Lung microvascular endothelial cell (primary cell): ENCODE results near the gene RAB4B. TPM values are rescaled to one million over a fixed set of nuclear protein-coding genes. Genes with fewer than 3 reads are reported as not detected.
"Not testable (repeated sequence)": the region's sequence is repeated elsewhere in the genome, so short reads cannot be mapped to it uniquely, and the experiment has no call there.

ENCODE experiments used
- DNase-seq, 2 donors: peaks; one replicate each; pipeline versions ENCODE4 v3.0.0 to v3.0.0-alpha.2; 2010; ENCODE audit warnings: low read depth in 2 of 2
- total RNA-seq: library from RNA; depleted of rRNA; stranded (reverse); fragments of >200 nt; gene quantifications from 2 replicates; pipeline ENCODE4 v1.2.1, GENCODE V29; 2014

The RAB4B gene
- total RNA-seq, 1 donor from 2014 or later: 14.1 TPM

DNA sequence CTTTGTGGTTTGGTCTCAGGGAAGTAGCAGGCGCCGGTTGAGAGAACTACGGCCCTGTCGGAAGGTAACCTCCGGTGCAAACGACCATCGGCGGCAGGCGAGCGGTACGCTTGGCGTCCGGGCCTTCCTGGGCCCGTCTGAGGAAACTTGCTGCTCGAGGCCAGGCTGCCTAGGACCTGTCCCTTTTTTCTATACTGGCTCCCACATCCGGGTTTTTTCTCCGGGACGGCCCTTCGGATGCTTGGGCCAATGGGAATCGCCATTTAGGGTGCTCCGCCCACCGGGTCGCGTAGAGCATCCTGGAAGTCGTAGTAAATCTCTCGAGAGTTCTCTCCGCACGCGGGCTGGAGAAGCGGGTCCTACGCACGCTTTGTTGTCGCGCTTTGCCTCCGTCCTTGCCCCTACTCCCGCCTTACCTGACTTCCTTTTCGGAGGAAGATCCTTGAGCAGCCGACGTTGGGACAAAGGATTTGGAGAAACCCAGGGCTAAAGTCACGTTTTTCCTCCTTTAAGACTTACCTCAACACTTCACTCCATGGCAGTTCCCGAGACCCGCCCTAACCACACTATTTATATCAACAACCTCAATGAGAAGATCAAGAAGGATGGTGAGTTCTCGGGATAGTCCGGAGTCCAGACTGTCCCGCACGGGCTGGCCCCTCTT, 27.0 kb upstream of the RAB4B start, which contains the start of gene SNRPA:
SNRPA (plus strand) TSS at position 330 of the 664 bp plus-strand sequence; CDS start at position 536, 206 bp downstream.
- DNase-seq: peak; percentile 98 to 99

DNA sequence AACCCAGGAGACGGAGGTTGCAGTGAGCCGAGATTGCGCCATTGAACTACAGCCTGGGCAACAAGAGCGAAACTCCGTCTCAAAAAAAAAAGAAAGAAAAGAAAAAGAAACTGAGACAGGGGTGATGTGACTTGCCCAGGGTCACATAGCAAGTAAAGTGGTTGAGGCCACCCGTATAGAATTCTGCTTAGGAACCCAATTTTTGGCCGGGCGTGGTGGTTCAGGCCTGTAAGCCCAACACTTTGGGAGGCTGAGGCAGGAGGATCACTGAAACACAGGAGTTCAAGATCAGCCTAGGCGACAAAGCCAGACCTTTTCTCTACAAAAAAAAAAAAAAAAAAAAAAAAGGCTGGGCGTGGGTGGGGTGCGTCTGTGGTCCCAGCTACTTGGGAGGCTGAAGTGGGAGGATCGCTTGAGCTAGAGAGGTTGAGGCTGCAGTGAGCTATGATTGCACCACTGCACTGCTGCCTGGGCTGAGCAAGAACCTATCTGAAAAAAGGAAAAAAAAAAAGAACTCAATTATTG, 25.7 kb upstream of the RAB4B start:
- DNase-seq: no peak

DNA sequence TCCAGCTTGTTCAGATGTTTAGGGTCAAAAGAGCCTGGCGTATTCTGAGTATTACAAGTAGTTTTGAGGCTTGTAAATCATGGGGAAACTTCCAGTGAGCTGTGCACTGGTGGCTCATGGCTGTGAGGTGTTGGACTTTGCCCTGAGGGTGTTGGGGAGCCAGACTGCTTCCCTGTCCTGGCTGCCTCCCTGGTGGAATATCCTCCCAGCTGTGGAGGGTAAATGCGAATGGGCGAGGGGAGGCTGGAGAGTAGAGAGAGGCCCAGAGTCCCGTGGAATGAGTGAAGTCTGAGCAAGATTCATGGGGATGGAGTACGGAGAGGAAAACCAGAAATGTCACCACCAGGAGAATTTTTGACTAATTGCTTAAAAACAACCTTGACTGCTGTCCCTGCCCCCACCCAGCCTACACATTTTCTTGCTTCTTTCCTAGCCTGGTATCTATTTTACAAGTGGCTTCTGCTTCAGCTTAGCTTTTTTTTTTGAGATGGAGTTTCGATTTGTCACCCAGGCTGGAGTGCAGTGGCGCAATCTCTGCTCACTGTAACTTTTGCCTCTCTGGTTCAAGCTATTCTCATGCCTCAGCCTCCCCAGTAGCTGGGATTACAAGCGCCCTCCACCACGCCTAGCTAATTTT, 23.3 kb upstream of the RAB4B start:
- DNase-seq: no peak

DNA sequence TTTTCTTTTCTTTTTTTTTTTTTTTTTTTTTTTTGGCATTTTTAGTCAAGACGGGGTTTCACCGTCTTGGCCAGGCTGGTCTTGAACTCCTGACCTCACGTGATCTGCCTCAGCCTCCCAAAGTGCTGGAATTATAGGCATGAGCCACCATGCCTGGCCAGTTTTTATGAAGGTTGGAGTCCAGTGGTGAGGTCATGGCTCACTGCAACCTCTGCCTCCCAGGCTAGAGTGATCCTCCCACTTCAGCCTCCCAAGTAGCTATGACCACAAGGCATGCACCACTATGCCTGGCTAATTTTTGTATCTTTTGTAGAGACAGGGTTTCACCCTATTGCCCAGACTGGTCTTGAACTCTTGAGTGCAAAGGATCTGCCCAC, 22.8 kb upstream of the RAB4B start:
- DNase-seq: no peak

DNA sequence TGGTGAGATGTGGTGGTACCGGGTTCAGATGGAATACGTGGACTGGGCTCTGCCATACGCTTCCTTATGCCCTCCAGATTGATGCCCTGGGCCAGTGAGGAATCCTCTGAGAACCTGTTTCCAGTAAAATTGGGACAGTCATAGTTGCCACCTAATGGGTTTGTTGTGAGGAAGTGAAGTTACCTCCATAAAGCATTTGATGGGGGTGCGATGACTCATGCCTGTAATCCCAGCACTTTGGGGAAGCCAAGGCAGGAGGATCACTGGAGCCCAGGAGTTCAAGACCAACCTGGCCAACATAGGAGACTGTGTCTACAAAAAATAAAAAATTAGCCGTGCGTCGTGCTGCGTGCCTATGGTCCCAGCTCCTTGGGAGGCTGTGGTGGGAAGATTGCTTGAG, 22.3 kb upstream of the RAB4B start:
- DNase-seq: no peak

DNA sequence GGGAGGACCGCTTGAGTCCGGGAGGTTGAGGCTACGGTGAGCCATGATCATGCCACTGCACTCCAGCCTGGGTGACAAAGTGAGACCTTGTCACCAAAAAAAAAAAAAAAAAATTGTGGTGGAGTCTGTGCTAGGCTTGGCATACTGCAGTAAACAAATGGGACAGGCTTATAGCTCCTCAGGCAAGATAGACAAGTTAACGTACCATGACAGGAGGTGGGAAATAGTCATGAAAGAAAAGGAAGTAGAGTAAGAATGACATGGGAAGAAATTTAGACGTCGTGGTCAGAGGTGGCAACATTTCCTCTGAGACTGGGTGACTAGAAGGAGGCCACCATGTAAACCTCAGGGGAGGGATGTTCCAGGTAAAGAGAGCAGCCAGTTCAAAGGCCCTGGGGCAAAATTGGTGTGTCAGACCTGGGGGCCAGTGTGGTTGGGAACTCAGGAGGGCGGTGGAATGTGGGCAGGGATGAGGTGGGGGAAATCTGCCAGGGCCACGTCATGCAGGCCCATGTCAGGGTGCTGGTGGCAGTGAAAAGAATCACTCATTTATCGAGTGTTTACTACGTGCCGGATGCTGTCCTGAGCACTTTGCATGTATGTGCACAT, 21.4 kb upstream of the RAB4B start:
- no peak for DNase-seq

DNA sequence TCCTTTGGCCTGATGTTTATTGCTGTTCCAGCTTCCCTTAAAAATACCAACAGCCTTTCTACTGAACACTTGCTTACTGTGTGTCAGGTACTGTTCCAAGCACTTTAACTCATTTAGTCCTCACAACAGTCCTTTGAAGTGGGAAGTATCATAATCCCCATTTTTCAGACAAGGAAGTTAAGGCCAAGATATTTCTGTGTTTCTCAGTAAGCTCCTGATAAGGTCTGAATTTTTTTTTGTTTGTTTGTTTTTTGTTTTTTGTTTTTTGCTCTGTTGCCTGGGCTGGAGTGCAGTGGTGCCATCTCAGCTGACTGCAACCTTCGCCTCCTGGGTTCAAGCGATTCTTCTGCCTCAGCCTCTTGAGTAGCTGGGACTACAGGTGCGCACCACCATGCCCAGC, 19.6 kb upstream of the RAB4B start:
- DNase-seq: no peak

DNA sequence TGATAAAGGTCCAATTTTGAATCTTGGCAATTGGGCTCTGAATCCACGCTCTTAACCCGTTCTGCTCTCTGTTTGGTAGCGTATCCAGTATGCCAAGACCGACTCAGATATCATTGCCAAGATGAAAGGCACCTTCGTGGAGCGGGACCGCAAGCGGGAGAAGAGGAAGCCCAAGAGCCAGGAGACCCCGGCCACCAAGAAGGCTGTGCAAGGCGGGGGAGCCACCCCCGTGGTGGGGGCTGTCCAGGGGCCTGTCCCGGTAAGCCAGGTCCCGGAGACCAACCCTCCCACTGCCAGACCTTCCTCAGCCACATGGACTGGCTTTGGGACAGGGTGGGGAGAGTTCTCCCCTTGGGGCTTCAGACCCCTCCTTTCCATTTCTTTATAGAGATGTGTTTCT, 18.7 kb upstream of the RAB4B start:
- DNase-seq: no peak

DNA sequence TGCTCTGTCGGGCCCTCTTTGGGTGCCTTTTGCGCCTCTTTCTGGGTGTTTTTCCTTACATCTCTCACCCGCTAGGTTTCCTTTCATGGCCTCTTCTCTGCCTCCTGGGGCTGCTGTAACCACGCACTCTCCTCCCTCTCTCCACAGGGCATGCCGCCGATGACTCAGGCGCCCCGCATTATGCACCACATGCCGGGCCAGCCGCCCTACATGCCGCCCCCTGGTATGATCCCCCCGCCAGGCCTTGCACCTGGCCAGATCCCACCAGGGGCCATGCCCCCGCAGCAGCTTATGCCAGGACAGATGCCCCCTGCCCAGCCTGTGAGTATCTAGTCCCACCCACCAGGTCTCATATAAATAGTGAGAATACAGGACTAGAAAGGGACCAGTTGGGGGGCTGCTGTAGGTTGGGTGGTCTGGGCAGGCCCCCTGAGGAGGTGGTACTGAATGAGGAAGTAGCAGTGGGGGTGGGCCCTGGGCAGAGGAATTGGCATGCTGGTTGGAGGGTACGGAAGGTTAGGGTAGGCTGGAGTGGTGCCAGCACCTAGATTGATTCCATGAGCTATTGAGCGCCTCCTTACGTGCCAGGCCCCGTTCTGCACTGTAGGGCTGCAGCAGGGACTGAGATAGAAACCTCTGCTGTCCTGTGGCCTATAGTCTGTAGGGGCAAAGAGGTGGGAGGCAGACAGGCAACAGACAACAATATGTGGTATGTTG, 15.1 kb upstream of the RAB4B start:
- no peak for DNase-seq

DNA sequence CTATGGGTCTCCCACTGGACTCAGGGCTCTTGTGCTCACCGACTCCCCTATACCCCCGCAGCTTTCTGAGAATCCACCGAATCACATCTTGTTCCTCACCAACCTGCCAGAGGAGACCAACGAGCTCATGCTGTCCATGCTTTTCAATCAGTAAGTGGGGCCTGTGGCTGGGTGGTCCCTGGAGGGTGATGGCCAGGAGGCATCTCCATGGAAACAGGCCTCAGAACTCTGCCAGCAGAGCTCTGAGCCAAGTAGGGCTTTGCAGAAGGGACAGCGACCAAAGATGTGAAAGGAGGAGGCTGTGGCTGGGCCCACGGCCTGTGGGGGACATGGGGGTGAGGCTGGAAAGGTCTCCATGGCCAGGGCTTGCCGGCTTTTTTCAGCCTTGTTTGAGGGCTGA, 14.5 kb upstream of the RAB4B start:
- DNase-seq: no peak

DNA sequence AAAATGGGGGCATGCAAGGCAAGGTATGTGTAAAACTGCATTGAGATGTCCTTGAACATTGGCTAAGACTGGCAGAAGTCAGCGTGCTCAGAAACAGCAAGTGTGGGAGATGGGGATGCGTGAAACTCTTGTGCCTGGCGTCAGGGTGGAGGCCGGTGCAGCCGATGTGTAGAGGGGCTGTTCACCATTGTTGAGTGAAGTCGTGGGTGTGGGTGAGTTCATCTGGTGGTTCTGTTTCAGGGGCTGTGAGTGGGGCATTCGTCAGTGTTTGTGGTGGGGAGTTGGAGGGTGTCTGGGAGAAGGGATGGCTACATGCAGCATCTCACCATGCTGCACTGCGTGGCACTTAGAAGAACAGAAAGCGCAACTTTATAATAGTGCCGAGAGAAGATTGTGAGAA, 14.1 kb upstream of the RAB4B start:
- no peak for DNase-seq

DNA sequence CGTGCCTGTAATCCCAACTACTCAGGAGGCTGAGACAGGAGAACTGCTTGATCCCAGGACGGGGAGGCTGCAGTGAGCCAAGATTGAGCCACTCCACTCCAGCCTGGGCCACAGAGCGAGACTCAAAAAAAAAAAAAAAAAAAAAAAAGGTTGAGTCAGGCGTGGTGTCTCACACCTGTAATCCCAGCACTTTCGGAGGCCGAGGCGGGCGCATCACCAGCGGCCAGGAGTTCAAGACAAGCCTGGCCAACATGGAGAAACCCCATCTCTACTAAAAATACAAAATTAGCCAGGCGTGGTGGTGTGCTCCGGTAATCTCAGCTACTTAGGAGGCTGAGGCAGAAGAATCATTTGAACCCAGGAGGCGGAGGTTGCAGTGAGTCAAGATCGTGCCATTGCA, 11.7 kb upstream of the RAB4B start:
- not testable (repeated sequence) for DNase-seq

DNA sequence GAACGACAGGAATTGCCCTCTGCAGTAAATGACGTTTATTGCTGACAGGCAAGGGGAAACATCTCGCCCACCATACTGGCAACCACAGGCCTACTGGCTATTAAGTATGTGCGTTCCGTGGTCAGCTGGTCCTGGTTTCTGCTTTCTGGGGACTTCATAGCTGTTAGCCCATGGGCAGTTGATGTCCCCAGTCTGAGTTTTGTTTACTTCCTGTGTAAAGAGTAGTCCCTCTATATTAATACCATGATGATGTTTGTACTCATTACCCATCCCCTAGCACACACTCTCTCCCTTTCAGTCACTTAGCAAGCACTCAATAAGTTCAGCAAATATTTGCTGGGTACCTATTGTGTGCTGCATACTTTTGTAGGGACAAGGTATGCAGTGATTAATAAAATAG, 9.2 kb upstream of the RAB4B start:
- DNase-seq: no peak

DNA sequence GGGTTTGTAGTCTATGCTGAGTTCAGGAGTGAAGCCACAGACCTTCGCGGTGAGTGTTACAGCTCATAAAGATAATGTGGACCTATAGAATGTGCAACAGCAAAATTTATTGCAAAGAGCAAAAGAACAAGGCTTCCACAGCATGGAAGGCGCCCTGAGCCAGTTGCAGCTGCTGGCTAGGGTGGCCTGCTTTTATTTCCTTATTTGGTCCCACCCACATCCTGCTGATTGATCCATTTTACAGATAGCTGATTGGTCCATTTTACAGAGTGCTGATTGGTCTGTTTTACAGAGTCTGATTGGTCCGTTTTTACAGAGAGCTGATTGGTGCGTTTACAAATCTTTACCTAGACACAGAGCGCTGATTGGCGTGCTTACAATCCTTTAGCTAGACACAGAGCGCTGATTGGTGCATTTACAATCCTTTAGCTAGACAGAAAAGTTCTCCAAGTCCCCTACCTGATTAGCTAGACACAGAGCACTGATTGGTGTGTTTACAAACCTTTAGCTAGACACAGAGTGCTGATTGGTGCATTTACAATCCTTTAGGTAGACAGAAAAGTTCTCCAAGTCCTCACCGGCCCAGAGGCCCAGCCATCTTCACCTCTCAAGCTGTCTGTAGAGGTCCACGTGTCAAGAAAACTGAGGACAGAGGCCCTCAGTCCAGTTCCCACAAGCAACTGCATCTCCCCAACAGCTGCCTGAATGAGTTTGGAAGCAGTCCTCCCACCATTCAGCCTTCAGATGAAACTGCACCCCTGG, 6.8 kb upstream of the RAB4B start:
- DNase-seq: peak in 1 of 2 donors; percentile 17

DNA sequence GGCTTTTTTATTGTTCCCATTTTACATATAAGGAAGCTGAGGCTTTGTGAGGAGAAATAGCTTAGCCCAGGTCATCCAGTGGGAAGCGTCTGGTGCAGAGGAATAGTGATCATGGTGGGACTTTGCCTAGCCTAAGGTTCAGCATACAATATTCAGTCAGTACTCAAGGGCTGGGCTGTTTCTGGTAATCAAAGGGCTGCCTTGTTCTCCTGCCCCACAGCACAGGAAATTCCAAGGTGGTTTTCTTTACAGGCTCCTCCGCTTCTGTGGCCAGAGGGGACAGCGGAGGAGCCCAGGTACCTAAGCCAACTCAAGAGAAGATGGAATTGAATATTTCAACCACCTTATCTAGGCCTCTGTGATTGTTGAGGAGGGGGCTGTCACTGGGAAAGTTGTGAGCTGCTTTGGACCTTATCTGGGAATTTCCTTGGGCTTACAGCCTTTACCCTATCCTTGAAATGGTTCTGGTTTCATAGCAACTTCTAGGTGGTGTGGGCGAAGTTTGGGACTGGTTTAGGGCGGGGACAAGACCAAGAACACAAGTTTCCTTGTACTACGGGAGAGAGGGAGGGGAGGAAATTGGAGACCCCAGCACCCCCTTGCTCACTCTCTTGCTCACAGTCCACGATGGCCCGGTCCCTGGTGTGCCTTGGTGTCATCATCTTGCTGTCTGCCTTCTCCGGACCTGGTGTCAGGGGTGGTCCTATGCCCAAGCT, 3.0 kb upstream of the RAB4B start, which contains the start of gene MIA:
MIA (plus strand) TSS at position 606 of the 716 bp plus-strand sequence; CDS start at position 628, 22 bp downstream.
- DNase-seq: no peak

DNA sequence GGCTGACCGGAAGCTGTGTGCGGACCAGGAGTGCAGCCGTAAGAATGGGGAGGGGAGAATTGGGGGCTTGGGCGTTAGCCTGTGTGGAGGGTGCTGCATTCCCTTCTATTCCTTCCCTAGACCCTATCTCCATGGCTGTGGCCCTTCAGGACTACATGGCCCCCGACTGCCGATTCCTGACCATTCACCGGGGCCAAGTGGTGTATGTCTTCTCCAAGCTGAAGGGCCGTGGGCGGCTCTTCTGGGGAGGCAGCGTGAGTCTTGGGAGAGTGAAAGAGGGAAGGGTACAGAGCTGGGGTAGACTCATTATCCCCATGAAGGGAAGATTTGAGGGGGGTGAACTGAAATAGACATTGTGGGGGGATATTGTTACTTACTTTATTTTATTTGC, 2.4 kb upstream of the RAB4B start:
- no peak for DNase-seq

DNA sequence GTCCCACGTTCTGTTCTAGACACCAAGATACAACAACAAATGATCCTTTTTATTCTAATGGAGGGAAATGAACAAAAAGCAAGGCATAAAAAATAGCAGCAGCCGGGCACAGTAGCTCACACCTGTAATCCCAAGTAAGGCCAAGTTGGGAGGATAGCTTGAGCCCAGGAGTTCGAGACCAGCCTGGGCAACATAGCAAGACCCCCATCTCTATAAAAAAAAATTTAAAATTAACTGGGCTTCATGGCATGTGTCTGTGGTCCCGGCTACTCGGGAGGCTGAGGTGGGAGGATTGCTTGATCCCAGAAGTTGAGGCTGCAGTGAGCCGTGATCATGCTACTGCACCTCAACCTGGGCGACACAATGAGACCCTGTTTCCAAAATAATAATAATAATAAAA, 1.7 kb upstream of the RAB4B start:
- no peak for DNase-seq

DNA sequence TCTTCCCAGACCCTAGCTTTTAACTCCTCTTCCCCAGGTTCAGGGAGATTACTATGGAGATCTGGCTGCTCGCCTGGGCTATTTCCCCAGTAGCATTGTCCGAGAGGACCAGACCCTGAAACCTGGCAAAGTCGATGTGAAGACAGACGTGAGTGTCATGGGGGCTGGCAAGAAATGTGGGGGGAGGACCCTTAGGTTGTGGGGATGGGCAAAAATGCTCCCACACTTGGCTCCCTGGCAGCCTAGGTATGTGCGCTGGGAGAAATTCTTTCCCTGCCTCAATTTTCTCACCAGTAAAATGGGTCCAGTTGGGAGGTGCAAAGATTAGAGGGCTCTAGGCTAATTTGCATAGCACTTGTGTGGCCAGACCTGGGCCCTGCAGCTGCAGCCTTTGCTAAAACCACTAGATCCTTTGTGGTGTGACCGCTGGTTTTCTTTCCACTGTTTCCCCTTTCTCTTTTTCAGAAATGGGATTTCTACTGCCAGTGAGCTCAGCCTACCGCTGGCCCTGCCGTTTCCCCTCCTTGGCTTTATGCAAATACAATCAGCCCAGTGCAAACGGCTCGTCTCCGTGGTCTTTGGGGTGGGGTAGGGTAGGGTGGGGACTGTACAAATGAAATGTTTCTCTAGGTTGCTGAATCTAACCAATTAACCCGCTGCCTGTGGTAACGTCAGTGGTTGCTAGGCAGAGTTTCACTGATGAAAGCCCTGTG, 959 bp upstream of the RAB4B start:
- peak; percentile 91 to 95 for DNase-seq

DNA sequence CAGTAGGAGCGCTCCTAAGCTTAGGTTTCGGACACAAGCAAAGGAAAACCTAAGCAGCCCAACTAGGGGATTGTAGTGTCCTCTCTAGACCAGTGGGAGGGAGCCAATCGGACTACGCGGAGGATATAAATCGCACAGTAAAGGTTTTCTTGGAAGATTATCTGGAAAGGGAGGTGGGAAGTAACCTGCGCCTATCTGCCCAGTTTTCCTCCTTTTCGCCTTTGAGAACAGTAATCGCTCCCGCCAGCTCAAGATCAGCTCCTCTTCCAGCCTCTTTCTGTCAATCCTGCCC, 456 bp upstream of the RAB4B start:
- DNase-seq: no peak

DNA sequence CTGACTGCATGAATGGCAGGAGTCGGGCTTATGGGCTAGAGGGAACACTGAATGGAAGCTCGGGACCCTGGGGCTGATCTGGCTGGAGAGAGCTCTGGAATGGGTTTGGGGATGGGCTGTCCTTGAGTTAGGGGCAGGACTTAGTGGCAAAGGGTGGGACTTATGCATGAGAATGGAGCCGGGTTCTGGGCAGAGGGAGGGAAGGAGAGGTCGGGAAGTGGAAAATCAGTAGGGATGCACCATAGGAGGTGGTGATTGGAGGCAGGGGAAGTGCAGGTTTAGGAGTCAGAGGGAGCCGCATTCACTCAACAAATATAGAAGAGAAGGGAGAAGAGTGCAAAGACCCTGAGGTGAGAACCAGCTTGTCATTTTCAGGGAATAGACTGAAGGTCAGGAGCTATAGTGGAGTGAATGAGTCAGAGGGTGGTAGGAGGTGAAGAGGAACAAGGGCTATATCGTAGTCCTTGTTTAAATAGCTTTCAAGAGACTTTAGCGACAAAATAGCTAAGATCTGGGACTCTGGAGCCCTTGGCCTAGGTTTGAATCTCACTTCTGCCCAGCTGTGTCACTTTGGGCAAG, 748 bp downstream of the RAB4B start:
- peak; percentile 35 to 65 for DNase-seq
